PC-9 (cell line): ENCODE results near the gene CPS1. TPM values are rescaled to one million over a fixed set of nuclear protein-coding genes. Genes with fewer than 3 reads are reported as not detected.

Source experiments
- BruUV-seq: library from RNA; stranded (reverse); fragments of 400-500 nt; replicated peaks from 2 replicates; lab custom pipeline; 2021; lab: Mats Ljungman, UMichigan
- CTCF ChIA-PET: fragments of 300-600 bp; sonication (Branson Sonifier 250); formaldehyde crosslinking; loops from one replicate; lab custom pipeline; 2022; ENCODE audit warnings: antibody characterized with exemption; lab: Charles Lee
- POLR2A ChIA-PET: fragments of 300-600 bp; sonication (Branson Sonifier 250); formaldehyde crosslinking; loops from one replicate; lab custom pipeline; 2022; ENCODE audit warnings: antibody characterized with exemption; ENCODE audit not compliant: unreplicated experiment; lab: Charles Lee
- DNase-seq, 2 experiments: peaks; one replicate each; pipeline versions ENCODE4 v3.0.0 to v3.0.0-alpha.2; 2015 to 2022; ENCODE audit warnings: mixed read lengths in 1 of 2
- H2AFZ ChIP-seq: fragments of 200-600 bp; sonication (generic); 2 replicates; pipeline ENCODE4 v1.8.1; 2017; ENCODE audit warnings: antibody characterized with exemption
- H3F3A ChIP-seq: fragments of 200-600 bp; sonication (generic); 2 replicates; pipeline ENCODE4 v1.8.1; 2017; ENCODE audit warnings: antibody characterized with exemption, mild to moderate bottlenecking, low read depth; ENCODE audit not compliant: insufficient read depth
- H3K27ac ChIP-seq: fragments of 200-600 bp; sonication (generic); 2 replicates; pipeline ENCODE4 v1.6.1; 2016; ENCODE audit warnings: mixed run types
- H3K27me3 ChIP-seq: fragments of 200-600 bp; sonication (generic); 2 replicates; pipeline ENCODE4 v1.6.1; 2016; ENCODE audit warnings: low read depth, mixed run types; ENCODE audit not compliant: insufficient read depth
- H3K36me3 ChIP-seq: fragments of 200-600 bp; sonication (generic); 2 replicates; pipeline ENCODE4 v1.6.1; 2016; ENCODE audit warnings: low read depth, mixed run types
- H3K4me1 ChIP-seq: fragments of 200-600 bp; sonication (generic); replicated peaks from 2 replicates; pipeline ENCODE4 v1.6.1; 2016; ENCODE audit warnings: mixed run types; ENCODE audit not compliant: insufficient read depth
- H3K4me2 ChIP-seq: fragments of 200-600 bp; sonication (generic); 2 replicates; pipeline ENCODE4 v1.6.1; 2017; ENCODE audit warnings: mixed run types
- H3K4me3 ChIP-seq: fragments of 200-600 bp; sonication (generic); 2 replicates; pipeline ENCODE4 v1.6.1; 2016; ENCODE audit warnings: mixed run types
- H3K79me2 ChIP-seq: fragments of 200-600 bp; sonication (generic); 2 replicates; pipeline ENCODE4 v1.6.1; 2017; ENCODE audit warnings: low read depth, mixed run types
- H3K9me2 ChIP-seq: fragments of 200-600 bp; sonication (generic); 2 replicates; pipeline ENCODE4 v1.8.1; 2017; ENCODE audit warnings: mild to moderate bottlenecking; ENCODE audit not compliant: insufficient read depth
- H3K9me3 ChIP-seq: fragments of 200-600 bp; sonication (generic); 2 replicates; pipeline ENCODE4 v1.8.1; 2016; ENCODE audit warnings: low read depth; ENCODE audit not compliant: insufficient read depth
- H4K20me1 ChIP-seq: fragments of 200-600 bp; sonication (generic); 2 replicates; pipeline ENCODE4 v1.8.1; 2017; ENCODE audit not compliant: insufficient read depth
- EZH2 ChIP-seq: fragments of 200-600 bp; sonication (generic); IDR thresholded peaks from 2 replicates; pipeline ENCODE4 v1.8.0; 2017; ENCODE audit warnings: antibody characterized with exemption, low read depth
- intact Hi-C: fragments of 100-400 bp; cut with micrococcal nuclease; formaldehyde crosslinking; loops from one replicate; pipeline ENCODE4 v1.10.0; 2022; ENCODE audit not compliant: unreplicated experiment
- total RNA-seq: library from RNA; stranded (reverse); gene quantifications from 2 replicates; pipeline ENCODE4 v1.2.3, GENCODE V29; 2021
- TF ChIP-seq, protein P1 (sequence below): fragments of 200-600 bp; sonication (generic); conservative IDR thresholded peaks from 2 replicates; pipeline ENCODE4 v1.6.1; 2017; ENCODE audit warnings: mixed run types, antibody characterized with exemption, mild to moderate bottlenecking, moderate library complexity

The CPS1 gene
- total RNA-seq, 1 experiment from 2014 or later = 27.5 TPM

DNA sequence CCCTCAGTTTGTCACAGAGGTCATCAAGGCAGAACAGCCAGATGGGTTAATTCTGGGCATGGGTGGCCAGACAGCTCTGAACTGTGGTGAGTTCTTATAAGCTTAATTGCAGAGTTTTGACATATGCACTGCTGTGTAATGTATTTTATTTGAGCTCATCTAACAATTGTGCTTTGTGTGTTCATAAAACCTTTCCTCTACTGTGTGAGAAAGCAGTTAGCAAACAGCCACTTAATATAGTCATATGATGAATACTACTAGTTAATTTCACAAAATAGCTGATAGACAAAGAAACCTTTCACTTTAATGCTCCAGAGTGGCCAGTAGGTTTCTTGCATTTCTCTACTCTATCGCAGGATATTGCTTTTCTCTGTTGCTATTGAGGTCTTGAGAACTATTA is 43.1 kb downstream of the CPS1 start:
- DNase-seq = no peak
- Histone ChIP-seq H3K4me2 (no peak overlapping the region), H3K36me3 (no peaks in the 10 kb centered on the region), H3K9me2 (no peaks in the 10 kb centered on the region), H2AFZ (no peak overlapping the region), H3K27me3 (no peaks in the 10 kb centered on the region), H4K20me1 (no peaks in the 10 kb centered on the region), H3K9me3 (no peaks in the 10 kb centered on the region), H3K79me2 (no peaks in the 10 kb centered on the region), H3K4me3 (no peak overlapping the region), H3K4me1 (no peaks in the 10 kb centered on the region), H3K27ac (no peak overlapping the region), H3F3A (no peaks in the 10 kb centered on the region)
- CTCF ChIA-PET = no interaction called here
- BruUV-seq = no TSS peak
- intact Hi-C loops = no loop called here
- POLR2A ChIA-PET = no interaction called here
- TF ChIP-seq, protein P1, sequence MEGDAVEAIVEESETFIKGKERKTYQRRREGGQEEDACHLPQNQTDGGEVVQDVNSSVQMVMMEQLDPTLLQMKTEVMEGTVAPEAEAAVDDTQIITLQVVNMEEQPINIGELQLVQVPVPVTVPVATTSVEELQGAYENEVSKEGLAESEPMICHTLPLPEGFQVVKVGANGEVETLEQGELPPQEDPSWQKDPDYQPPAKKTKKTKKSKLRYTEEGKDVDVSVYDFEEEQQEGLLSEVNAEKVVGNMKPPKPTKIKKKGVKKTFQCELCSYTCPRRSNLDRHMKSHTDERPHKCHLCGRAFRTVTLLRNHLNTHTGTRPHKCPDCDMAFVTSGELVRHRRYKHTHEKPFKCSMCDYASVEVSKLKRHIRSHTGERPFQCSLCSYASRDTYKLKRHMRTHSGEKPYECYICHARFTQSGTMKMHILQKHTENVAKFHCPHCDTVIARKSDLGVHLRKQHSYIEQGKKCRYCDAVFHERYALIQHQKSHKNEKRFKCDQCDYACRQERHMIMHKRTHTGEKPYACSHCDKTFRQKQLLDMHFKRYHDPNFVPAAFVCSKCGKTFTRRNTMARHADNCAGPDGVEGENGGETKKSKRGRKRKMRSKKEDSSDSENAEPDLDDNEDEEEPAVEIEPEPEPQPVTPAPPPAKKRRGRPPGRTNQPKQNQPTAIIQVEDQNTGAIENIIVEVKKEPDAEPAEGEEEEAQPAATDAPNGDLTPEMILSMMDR = no peak
- no peak for TF ChIP-seq EZH2

DNA sequence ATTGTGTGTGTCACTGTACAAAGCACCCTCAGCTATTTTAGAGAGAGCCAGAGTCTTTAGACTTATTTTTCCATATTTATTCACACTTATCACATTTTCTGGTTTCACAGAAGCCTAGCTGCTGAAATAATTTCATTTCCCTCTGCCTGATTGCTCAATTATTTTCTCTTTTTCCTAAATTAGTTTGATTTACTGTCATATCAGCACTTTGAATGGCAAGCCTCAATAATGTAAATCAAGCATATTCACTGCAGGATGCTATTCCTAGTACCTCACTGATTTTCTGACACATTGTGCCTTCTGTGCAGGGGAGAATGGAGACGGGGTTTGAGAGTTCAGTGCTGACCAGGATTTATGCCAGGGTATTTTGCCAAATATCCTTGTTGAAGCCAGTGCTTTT is 48.3 kb downstream of the CPS1 start:
- no peaks in the 10 kb centered on the region for H3F3A ChIP-seq
- CTCF ChIA-PET = no interaction called here
- no peaks in the 10 kb centered on the region for H3K9me2 ChIP-seq
- H3K27ac ChIP-seq = no peak overlapping the region
- H4K20me1 ChIP-seq = no peaks in the 10 kb centered on the region
- intact Hi-C loops = no loop called here
- no peak for DNase-seq
- no peaks in the 10 kb centered on the region for H3K9me3 ChIP-seq
- no TSS peak for BruUV-seq
- POLR2A ChIA-PET = no interaction called here
- no peak overlapping the region for H3K4me2 ChIP-seq
- no peak overlapping the region for H3K4me3 ChIP-seq
- H3K36me3 ChIP-seq = no peaks in the 10 kb centered on the region
- H3K79me2 ChIP-seq = no peaks in the 10 kb centered on the region
- H3K27me3 ChIP-seq = no peaks in the 10 kb centered on the region
- no peaks in the 10 kb centered on the region for H3K4me1 ChIP-seq
- H2AFZ ChIP-seq = no peak overlapping the region
- no peak for TF ChIP-seq EZH2
- TF ChIP-seq, protein P1 = no peak

DNA sequence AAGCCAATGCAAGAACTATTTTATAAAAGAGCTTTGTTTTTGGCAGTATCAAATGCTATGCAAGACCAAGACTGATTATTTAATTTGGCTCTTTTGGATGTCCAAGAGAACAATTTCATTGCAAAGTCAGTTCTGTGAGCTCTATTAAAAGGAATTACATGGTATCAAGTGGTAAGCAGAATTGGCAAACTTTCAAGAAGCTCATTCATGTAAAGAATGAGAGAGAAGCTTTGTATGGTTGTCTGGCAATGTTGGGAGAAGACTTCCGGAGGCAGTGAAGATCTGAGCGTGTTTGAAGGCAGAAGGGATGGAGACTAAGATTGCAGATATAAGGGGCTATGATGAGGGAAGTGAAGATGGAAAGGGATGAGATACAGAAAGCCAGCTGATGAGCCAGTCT is 49.6 kb downstream of the CPS1 start:
- no peaks in the 10 kb centered on the region for H3K4me1 ChIP-seq
- H3K79me2 ChIP-seq = no peaks in the 10 kb centered on the region
- H3K4me3 ChIP-seq = no peak overlapping the region
- H3K36me3 ChIP-seq = no peaks in the 10 kb centered on the region
- no peaks in the 10 kb centered on the region for H3K9me3 ChIP-seq
- BruUV-seq = no TSS peak
- H4K20me1 ChIP-seq = no peaks in the 10 kb centered on the region
- no peaks in the 10 kb centered on the region for H3K27me3 ChIP-seq
- ChIA-PET CTCF (no interaction called here), POLR2A (no interaction called here)
- no peak for DNase-seq
- H3K4me2 ChIP-seq = no peak overlapping the region
- H3F3A ChIP-seq = no peaks in the 10 kb centered on the region
- no peaks in the 10 kb centered on the region for H3K9me2 ChIP-seq
- intact Hi-C loops = no loop called here
- TF ChIP-seq, protein P1 = no peak
- no peak for TF ChIP-seq EZH2
- H2AFZ ChIP-seq = no peak overlapping the region
- H3K27ac ChIP-seq = no peak overlapping the region
